ENCODE results near the gene HSP90AB1.

HSP90AB1 gene

GRCh38 chr6:44255871-44256774, 9.2 kb downstream of the HSP90AB1 start:
- no peak for DNase-seq

- DNase-seq: no peak
Observed at GRCh38 chr6:44256775-44257024, 9.8 kb downstream of the HSP90AB1 start.

- peak; percentile 67 for DNase-seq
Observed at GRCh38 chr6:44257025-44257752, 10.3 kb downstream of the HSP90AB1 start, which contains the start of gene SLC35B2. Gene SLC35B2 (minus strand): TSS chr6:44257528. CDS start chr6:44257410, 118 bp downstream.

GRCh38 chr6:44257753-44258324, 10.9 kb downstream of the HSP90AB1 start:
- DNase-seq: no peak

- DNase-seq: no peak
Observed at GRCh38 chr6:44258325-44258863, 11.5 kb downstream of the HSP90AB1 start.

GRCh38 chr6:44258921-44259320, 12.0 kb downstream of the HSP90AB1 start:
- no peak for DNase-seq

- no peak for DNase-seq
Observed at GRCh38 chr6:44260011-44260410, 13.1 kb downstream of the HSP90AB1 start.

- no peak for DNase-seq
Observed at GRCh38 chr6:44260451-44261297, 13.8 kb downstream of the HSP90AB1 start.

- DNase-seq: no peak
Observed at GRCh38 chr6:44261581-44261980, 14.7 kb downstream of the HSP90AB1 start.

- no peak for DNase-seq
Observed at GRCh38 chr6:44262467-44263353, 15.8 kb downstream of the HSP90AB1 start.

- DNase-seq: no peak
Observed at GRCh38 chr6:44263354-44264100, 16.6 kb downstream of the HSP90AB1 start.

GRCh38 chr6:44264154-44265006, 17.5 kb downstream of the HSP90AB1 start:
- DNase-seq: no peak

- peak; percentile 88 for DNase-seq
Observed at GRCh38 chr6:44265007-44265721, 18.3 kb downstream of the HSP90AB1 start, which contains the start of gene NFKBIE. Gene NFKBIE (minus strand): TSS chr6:44265551. CDS start chr6:44265346, 205 bp downstream.

GRCh38 chr6:44265722-44266233, 18.9 kb downstream of the HSP90AB1 start:
- DNase-seq: no peak

GRCh38 chr6:44266347-44266746, 19.4 kb downstream of the HSP90AB1 start:
- no peak for DNase-seq

- DNase-seq: no peak
Observed at GRCh38 chr6:44267252-44267651, 20.4 kb downstream of the HSP90AB1 start.

- DNase-seq: peak; percentile 62
Observed at GRCh38 chr6:44268095-44268628, 21.3 kb downstream of the HSP90AB1 start.

- DNase-seq: no peak
Observed at GRCh38 chr6:44269178-44269920, 22.4 kb downstream of the HSP90AB1 start.
